ACC112 (cell line): ENCODE results near the gene KCNN1.
"Not testable (repeated sequence)": the region's sequence is repeated elsewhere in the genome, so short reads cannot be mapped to it uniquely, and the experiment has no call there.

Source experiments
- H2AFZ ChIP-seq: fragments of 200-600 bp; sonication (generic); one replicate; pipeline ENCODE4 v1.6.0; 2017; ENCODE audit warnings: antibody characterized with exemption, low read length; ENCODE audit not compliant: unreplicated experiment
- H3K27ac ChIP-seq: fragments of 200-600 bp; sonication (generic); 2 replicates; pipeline ENCODE4 v1.5.1; 2014; ENCODE audit warnings: low read depth, mild to moderate bottlenecking, antibody characterized with exemption, low read length, moderate library complexity
- H3K27me3 ChIP-seq: fragments of 200-600 bp; sonication (generic); 2 replicates; pipeline ENCODE4 v1.6.1; 2014; ENCODE audit warnings: mild to moderate bottlenecking, antibody characterized with exemption, low read length, moderate library complexity, mixed read lengths; ENCODE audit not compliant: insufficient read depth
- H3K36me3 ChIP-seq: fragments of 200-600 bp; sonication (generic); 2 replicates; pipeline ENCODE4 v1.6.1; 2016; ENCODE audit warnings: mild to moderate bottlenecking, antibody characterized with exemption, low read length, moderate library complexity, mixed read lengths; ENCODE audit not compliant: insufficient read depth
- H3K4me1 ChIP-seq: fragments of 200-600 bp; sonication (generic); one replicate; pipeline ENCODE4 v1.6.1; 2016; ENCODE audit warnings: low read length, mixed read lengths; ENCODE audit not compliant: insufficient read depth, unreplicated experiment, control insufficient read depth
- H3K4me3 ChIP-seq: fragments of 200-600 bp; sonication (generic); 2 replicates; pipeline ENCODE4 v1.5.1; 2014; ENCODE audit warnings: mild to moderate bottlenecking, low read depth, low read length
- H3K79me2 ChIP-seq: fragments of 200-600 bp; sonication (generic); one replicate; pipeline ENCODE4 v1.6.0; 2016; ENCODE audit warnings: low read length; ENCODE audit not compliant: control insufficient read depth, unreplicated experiment, insufficient read depth

The KCNN1 gene

DNA sequence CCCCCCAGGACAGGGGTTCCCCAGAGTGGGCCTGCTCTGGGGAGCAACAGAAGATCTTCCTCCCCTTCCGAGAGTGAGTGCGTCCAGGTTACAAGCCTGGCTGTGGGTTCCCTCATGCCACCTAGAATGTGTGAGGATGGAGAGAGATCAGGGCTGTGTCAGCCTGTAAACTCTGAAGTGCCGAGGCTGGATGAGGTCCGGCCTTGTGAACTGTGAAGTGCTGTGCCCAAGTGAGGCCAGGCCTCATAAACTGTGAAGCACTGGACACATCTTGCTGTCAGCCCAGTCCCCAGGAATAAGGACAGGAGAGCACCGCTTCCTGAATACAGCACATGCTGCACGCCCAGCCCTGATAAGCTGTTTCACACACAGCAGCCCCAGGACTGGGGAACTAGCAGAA is 7.6 kb downstream of the KCNN1 start:
- no peak overlapping the region for H2AFZ ChIP-seq
- H3K36me3 ChIP-seq = no peaks in the 10 kb centered on the region
- H3K4me3 ChIP-seq = no peak overlapping the region
- H3K79me2 ChIP-seq = no peaks in the 10 kb centered on the region
- H3K27me3 ChIP-seq = no peaks in the 10 kb centered on the region
- no peak overlapping the region for H3K27ac ChIP-seq
- H3K4me1 ChIP-seq = no peaks in the 10 kb centered on the region

DNA sequence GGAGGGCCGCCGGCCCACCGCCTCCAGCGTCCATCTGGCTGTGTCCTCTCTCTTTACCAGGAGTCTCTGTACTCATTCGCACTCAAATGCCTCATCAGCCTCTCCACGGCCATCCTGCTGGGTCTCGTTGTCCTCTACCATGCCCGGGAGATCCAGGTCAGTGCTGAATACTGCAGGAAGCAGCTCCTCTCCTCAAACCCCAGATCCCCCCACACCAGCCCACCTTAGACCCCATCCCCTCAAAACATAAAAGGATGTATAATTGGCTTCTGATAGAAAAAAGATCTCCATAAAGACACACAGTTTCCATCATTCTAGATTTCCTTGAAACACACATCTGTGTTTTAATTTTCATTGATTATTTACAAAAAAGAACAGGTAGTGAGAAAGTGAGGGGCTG is 8.1 kb downstream of the KCNN1 start:
- Histone ChIP-seq H2AFZ (no peak overlapping the region), H3K27me3 (no peaks in the 10 kb centered on the region), H3K27ac (no peak overlapping the region), H3K4me1 (no peaks in the 10 kb centered on the region), H3K36me3 (no peaks in the 10 kb centered on the region), H3K4me3 (no peak overlapping the region), H3K79me2 (no peaks in the 10 kb centered on the region)

DNA sequence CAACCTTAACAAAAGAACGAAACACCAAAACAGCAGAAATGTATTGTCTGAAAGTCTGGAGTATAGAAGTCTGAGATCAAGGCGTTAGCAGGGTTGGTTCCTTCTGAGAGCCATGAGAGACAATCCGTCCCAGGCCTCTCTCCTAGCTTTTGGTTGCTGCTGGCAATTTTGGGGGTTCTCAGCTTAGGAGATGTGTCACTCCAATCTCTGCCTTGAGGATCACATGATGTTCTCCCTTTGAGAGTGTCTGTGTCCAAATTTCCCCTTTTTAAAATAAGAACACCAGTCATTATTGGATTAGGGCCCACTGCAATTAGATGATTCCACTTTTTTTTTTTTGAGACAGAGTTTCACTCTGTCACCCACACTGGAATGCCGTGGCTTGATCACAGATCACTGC is 10.1 kb downstream of the KCNN1 start:
- no peaks in the 10 kb centered on the region for H3K36me3 ChIP-seq
- no peaks in the 10 kb centered on the region for H3K27me3 ChIP-seq
- H2AFZ ChIP-seq = no peak overlapping the region
- no peaks in the 10 kb centered on the region for H3K4me1 ChIP-seq
- no peak overlapping the region for H3K4me3 ChIP-seq
- no peak overlapping the region for H3K27ac ChIP-seq
- H3K79me2 ChIP-seq = no peaks in the 10 kb centered on the region

DNA sequence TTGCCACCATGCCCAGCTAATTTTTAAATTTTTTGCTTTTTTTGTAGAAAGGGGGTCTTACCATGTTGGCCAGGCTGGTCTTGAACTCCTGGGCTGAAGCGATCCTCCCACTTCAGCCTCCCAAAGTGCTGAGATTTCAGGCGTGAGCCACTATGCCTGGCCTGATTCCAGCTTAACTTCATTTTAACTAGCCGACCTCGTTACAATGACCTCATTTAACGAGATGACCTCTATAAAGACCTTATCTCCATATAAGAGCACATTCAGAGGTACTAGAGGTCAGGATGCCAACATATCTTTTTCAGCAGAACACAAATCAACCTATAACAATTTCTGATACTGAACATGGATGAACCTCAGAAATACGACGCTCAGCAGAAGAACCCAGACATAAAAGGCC is 10.6 kb downstream of the KCNN1 start:
- Histone ChIP-seq H3K4me3 (no peak overlapping the region), H3K36me3 (no peaks in the 10 kb centered on the region), H3K27me3 (no peaks in the 10 kb centered on the region), H3K27ac (no peak overlapping the region), H3K4me1 (no peaks in the 10 kb centered on the region), H2AFZ (no peak overlapping the region), H3K79me2 (no peaks in the 10 kb centered on the region)

- Histone ChIP-seq H3K4me3 (no peak overlapping the region), H2AFZ (no peak overlapping the region), H3K79me2 (no peaks in the 10 kb centered on the region), H3K4me1 (no peaks in the 10 kb centered on the region), H3K36me3 (no peaks in the 10 kb centered on the region), H3K27me3 (no peaks in the 10 kb centered on the region), H3K27ac (no peak overlapping the region)
Measured at GRCh38 chr19:17981611-17982010, 14.7 kb downstream of the KCNN1 start.

GRCh38 chr19:17982430-17982829 is 15.5 kb downstream of the KCNN1 start:
- no peak overlapping the region for H2AFZ ChIP-seq
- no peak overlapping the region for H3K4me3 ChIP-seq
- H3K4me1 ChIP-seq = no peaks in the 10 kb centered on the region
- no peak overlapping the region for H3K27ac ChIP-seq
- no peaks in the 10 kb centered on the region for H3K27me3 ChIP-seq
- no peaks in the 10 kb centered on the region for H3K36me3 ChIP-seq
- H3K79me2 ChIP-seq = no peaks in the 10 kb centered on the region

DNA sequence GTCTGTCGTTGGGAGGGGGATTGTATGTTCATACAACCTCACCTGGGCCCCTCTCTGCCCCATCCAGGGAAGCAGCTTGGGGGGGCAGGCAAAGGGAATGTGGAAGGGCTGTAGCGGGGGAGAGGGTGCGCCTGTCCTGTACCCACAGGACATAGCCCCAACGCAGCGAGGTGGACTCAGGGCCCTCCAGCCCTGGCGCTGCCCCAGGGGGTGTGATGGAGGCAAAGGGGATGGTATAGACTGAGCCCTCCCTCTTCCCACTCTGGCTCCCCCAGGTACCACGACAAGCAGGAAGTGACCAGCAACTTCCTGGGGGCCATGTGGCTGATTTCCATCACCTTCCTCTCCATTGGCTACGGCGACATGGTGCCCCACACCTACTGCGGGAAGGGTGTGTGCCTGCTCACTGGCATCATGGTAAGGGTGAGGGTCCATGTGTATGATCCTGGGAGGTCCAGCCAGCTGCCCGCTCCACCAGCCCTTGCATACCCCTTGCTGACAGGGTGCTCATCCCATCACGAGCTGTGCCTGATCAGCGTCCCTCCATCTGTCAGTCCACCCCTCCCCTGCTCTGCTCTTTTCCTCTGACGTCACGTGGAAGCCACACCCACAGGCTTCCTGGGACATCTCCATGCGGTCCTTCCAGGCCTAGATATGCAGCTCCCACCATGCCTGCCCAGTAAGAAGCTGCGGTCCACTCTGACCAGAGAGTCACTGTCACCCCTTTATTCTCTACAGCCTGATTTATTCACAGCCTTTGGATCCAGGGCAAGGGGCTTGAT is 18.3 kb downstream of the KCNN1 start:
- no peak overlapping the region for H3K4me3 ChIP-seq
- H3K36me3 ChIP-seq = no peaks in the 10 kb centered on the region
- no peak overlapping the region for H3K27ac ChIP-seq
- H3K79me2 ChIP-seq = no peaks in the 10 kb centered on the region
- no peak overlapping the region for H2AFZ ChIP-seq
- H3K27me3 ChIP-seq = no peaks in the 10 kb centered on the region
- no peaks in the 10 kb centered on the region for H3K4me1 ChIP-seq

DNA sequence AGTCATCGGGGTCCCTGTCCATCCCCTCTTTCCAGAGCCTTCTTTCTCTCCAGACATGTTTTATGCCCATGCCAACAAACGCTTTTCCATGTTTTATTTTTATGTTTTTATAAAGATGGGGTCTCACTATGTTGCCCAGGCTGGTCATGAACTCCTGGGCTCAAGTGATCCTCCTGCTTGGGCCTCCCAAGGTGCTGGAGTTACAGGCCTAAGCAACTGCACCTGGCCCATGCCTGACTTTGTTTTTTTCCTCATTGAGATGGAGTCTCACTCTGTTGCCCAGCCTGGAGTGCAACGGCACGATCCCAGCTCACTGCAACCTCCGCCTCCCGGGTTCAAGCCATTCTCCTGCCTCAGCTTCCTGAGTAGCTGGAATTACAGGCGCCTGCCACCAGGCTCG is 19.7 kb downstream of the KCNN1 start:
- not testable (repeated sequence) for H3K36me3 ChIP-seq, H3K79me2 ChIP-seq, H2AFZ ChIP-seq, H3K27me3 ChIP-seq, H3K4me3 ChIP-seq, H3K4me1 ChIP-seq, H3K27ac ChIP-seq

DNA sequence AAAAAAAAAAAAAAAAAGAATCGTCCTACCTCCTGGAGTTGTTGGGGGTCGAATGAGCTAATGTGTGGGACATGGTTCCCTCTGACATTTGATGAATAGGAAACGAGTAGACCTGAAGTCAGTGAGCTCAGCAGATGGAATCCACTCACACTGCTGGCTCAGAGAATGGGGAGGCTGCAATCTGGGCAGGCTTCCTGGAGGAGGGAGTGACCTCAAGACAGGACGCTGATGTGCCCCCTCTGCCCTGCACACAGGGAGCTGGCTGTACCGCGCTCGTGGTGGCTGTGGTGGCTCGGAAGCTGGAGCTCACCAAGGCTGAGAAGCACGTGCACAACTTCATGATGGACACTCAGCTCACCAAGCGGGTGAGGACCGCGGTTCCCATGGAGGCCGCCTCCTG is 21.3 kb downstream of the KCNN1 start:
- Histone ChIP-seq H3K4me1 (no peaks in the 10 kb centered on the region), H3K27me3 (no peaks in the 10 kb centered on the region), H3K27ac (no peak overlapping the region), H3K36me3 (no peaks in the 10 kb centered on the region), H3K4me3 (no peak overlapping the region), H2AFZ (no peak overlapping the region), H3K79me2 (no peaks in the 10 kb centered on the region)

GRCh38 chr19:17989425-17990094 is 22.7 kb downstream of the KCNN1 start:
- no peaks in the 10 kb centered on the region for H3K4me1 ChIP-seq
- no peak overlapping the region for H3K4me3 ChIP-seq
- H2AFZ ChIP-seq = no peak overlapping the region
- H3K27ac ChIP-seq = no peak overlapping the region
- no peaks in the 10 kb centered on the region for H3K79me2 ChIP-seq
- H3K36me3 ChIP-seq = no peaks in the 10 kb centered on the region
- no peaks in the 10 kb centered on the region for H3K27me3 ChIP-seq
